Thyroid gland (tissue), 4 donors: Measurements from ENCODE around the gene SRSF6.

Experiments
- POLR2A ChIP-seq, 2 donors: fragments of 450-650 bp; IDR thresholded peaks; one replicate each; pipeline ENCODE4 v1.6.1; 2017; ENCODE audit warnings: antibody characterized with exemption in 2 of 2, mild to moderate bottlenecking in 2 of 2, moderate library complexity in 1 of 2
- TF ChIP-seq, protein P1 (sequence below), 6 experiments: fragments of 200-600 bp in 3 of 6; fragments of 450-650 bp in 3 of 6; sonication (generic) in 3 of 6; IDR thresholded peaks; one replicate each; pipeline ENCODE4 v1.5.1; 2016 to 2019; ENCODE audit warnings: antibody characterized with exemption in 6 of 6, mild to moderate bottlenecking in 2 of 6, inconsistent platforms in 1 of 6, moderate library complexity in 1 of 6

DNA sequence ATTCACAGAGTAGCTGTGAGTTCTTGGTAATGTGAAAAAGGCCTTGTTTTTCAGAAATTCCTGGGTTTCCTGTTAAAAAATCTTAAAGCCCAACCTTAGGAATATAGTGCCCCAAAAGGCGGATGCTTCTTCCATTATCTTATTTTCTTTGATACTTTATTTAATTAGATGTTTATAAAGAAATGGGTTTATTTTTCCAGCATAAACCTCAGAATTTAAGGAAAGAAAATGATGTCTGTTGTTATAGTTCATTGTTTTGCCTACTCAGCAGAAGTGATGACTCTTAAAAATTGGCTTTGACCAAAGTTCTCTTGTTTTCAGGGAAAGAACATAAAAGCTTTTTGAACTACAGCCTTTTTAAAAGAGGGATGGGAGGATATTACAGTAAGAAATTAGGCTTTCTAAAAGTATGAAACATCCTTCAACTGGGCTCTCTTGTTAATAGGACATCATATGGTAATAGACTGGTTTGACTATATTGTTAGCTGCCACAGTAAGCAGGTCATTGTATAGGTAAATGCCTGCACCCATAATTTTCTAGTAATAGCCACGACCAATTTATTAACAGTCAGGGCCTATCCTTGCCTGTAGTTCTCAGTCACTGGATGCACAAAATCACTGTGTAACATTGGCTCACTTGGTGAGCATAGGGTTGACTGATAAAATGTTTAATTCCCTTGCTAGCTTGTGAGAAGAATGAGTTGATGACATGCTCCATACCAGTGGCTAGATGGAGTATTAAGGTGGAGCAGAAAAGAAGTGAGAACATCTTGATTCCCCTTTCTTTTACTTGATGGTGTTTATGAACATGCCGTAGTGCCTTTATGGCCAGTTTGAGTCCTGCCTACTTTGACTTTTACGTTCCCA lies 5.2 kb downstream of the SRSF6 start:
- TF ChIP-seq, protein P1, sequence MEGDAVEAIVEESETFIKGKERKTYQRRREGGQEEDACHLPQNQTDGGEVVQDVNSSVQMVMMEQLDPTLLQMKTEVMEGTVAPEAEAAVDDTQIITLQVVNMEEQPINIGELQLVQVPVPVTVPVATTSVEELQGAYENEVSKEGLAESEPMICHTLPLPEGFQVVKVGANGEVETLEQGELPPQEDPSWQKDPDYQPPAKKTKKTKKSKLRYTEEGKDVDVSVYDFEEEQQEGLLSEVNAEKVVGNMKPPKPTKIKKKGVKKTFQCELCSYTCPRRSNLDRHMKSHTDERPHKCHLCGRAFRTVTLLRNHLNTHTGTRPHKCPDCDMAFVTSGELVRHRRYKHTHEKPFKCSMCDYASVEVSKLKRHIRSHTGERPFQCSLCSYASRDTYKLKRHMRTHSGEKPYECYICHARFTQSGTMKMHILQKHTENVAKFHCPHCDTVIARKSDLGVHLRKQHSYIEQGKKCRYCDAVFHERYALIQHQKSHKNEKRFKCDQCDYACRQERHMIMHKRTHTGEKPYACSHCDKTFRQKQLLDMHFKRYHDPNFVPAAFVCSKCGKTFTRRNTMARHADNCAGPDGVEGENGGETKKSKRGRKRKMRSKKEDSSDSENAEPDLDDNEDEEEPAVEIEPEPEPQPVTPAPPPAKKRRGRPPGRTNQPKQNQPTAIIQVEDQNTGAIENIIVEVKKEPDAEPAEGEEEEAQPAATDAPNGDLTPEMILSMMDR (IDR thresholded peaks at IDR 0.05), result no peak
- TF ChIP-seq POLR2A (IDR thresholded peaks at IDR 0.05), result no peak
